ENCODE results near the gene NHLH1. TPM values are rescaled to one million over a fixed set of nuclear protein-coding genes. Genes with fewer than 3 reads are reported as not detected.

NHLH1 gene
- total and polyA plus RNA-seq, 10 of the 15 experiments (the other 5 are each of a cell fraction or from before 2014, with no cell fraction given), result 0.22 to 0.98 (median 0.43) TPM; not detected in 1

DNA sequence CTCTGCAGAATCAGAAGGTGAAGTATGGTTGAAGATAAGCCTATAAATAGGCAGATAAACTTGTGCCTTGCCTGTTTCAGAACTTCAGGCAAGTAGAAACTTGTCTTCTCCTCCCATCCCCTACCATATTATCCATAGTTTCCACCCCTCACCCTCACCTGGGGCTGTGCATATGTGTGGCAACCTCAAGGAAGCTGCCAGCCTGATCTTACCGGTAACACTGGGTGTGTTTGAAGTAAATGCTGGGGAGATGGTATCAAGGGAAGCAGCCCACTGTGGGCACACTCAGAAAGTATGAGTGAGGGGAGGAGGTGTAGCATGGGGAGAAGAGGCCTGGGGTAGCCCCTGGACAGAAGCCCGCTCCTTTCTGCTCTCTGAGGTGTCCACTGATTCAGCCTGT is 48.0 kb downstream of the NHLH1 start (continued):
- TF ChIP-seq, protein P1, sequence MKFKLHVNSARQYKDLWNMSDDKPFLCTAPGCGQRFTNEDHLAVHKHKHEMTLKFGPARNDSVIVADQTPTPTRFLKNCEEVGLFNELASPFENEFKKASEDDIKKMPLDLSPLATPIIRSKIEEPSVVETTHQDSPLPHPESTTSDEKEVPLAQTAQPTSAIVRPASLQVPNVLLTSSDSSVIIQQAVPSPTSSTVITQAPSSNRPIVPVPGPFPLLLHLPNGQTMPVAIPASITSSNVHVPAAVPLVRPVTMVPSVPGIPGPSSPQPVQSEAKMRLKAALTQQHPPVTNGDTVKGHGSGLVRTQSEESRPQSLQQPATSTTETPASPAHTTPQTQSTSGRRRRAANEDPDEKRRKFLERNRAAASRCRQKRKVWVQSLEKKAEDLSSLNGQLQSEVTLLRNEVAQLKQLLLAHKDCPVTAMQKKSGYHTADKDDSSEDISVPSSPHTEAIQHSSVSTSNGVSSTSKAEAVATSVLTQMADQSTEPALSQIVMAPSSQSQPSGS (IDR thresholded peaks at IDR 0.05; ENCODE audit: low read length), result no peak
- no peak for TF ChIP-seq DPF2 (IDR thresholded peaks at IDR 0.05)
- TF ChIP-seq PML (IDR thresholded peaks at IDR 0.05; ENCODE audit: low read length), result no peak
- TF ChIP-seq RELA (IDR thresholded peaks at IDR 0.05; ENCODE audit: borderline replicate concordance, partially characterized antibody), result no peak
- no peak for TF ChIP-seq PAX5 (IDR thresholded peaks at IDR 0.05; ENCODE audit: borderline replicate concordance, low read depth, low read length)
- TF ChIP-seq ELK1 (IDR thresholded peaks at IDR 0.05; ENCODE audit: low read depth, low read length), result no peak
- TF ChIP-seq POLR2AphosphoS5 (IDR thresholded peaks at IDR 0.05; ENCODE audit: low read length), result no peak
- TF ChIP-seq POU2F2 (IDR thresholded peaks at IDR 0.05; ENCODE audit: borderline replicate concordance, low read depth, low read length), result no peak
- no peak for TF ChIP-seq TCF3 (IDR thresholded peaks at IDR 0.05; ENCODE audit: borderline replicate concordance, insufficient read depth, low read depth, low read length)

DNA sequence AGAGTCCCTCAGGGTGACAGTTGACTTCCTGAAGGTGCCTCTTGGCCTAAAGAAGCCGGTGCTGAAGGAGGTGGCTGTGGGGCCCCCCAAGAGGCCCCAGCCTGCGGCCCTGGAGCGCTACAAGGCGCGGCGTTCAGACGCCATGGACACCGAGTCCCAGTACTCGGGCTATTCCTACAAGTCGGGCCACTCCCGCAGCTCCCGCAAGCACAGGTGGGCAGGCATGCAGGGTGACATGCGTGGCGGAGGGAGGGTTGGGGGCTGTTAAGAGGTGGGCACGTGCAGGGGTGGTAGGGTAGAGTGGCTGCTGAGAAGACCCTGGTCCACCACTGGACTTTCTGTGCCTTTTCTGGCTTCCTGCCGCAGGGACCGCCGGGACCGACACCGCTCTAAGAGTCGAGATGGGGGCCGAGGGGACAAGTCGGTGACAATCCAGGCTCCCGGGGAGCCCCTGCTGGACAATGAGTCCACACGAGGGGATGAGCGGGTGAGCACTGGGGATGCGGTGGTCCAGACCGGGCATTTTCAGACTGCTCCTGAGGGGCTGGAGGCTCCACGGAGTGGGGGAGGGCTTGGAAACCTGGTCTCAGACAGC is 48.9 kb downstream of the NHLH1 start:
- Histone ChIP-seq H3K79me2 (ENCODE audit: control insufficient read depth, insufficient read depth, low read length) (no peaks in the 10 kb centered on the region), H3K4me3 (no peak overlapping the region), H3K4me1 (ENCODE audit: control insufficient read depth, insufficient read depth, low read length) (no peaks in the 10 kb centered on the region), H3K27ac (ENCODE audit: control insufficient read depth, insufficient read depth) (no peak overlapping the region), H3K36me3 (ENCODE audit: control insufficient read depth in 2 of 2, insufficient read depth in 2 of 2, low read length in 1 of 2) (no peaks in the 10 kb centered on the region), H3K4me2 (ENCODE audit: control insufficient read depth, insufficient read depth) (no peak overlapping the region), H3K9ac (ENCODE audit: control insufficient read depth, insufficient read depth, low read length) (no peak overlapping the region), H3K27me3 (replicated peaks in 1 of 2; ENCODE audit: control insufficient read depth in 2 of 2, insufficient read depth in 2 of 2, low read length in 1 of 2) (no peaks in the 10 kb centered on the region), H3K9me3 (replicated peaks; ENCODE audit: control insufficient read depth, insufficient read depth, low read length) (no peaks in the 10 kb centered on the region), H4K20me1 (ENCODE audit: control insufficient read depth, insufficient read depth) (no peaks in the 10 kb centered on the region), H2AFZ (ENCODE audit: control insufficient read depth, low read depth, low read length) (no peak overlapping the region)
- DNase-seq (ENCODE audit: low read depth, low spot score), result no peak
- intact Hi-C loops (cut with micrococcal nuclease; ENCODE audit: unreplicated experiment) (no loop called here), in situ Hi-C loops (cut with MboI) (loop anchor here (25.0 kb wide), 1 partner anchor 547 kb away; the partner anchor contains the start of gene ITLN2)
- SMC1A ChIA-PET (ENCODE audit: uncharacterized antibody, unreplicated experiment), result no interaction called here
- FAIRE-seq, result no peak
- ATAC-seq, result no peak
- BruUV-seq (replicated peaks), result no TSS peak
- 68% methylated on average over 23 of the region's 29 CpGs for WGBS (ENCODE audit: insufficient coverage, insufficient replicate concordance, low lambda C conversion rate, missing lambda C conversion rate)
- RAD21 ChIA-PET (ENCODE audit: unreplicated experiment), result interaction anchor here (0.6 to 1.0 kb wide), 2 partner anchors 124 to 159 kb away, joined by 3 to 4 read pairs; no protein-coding TSS in a partner anchor
- POLR2A ChIA-PET, result no interaction called here
- CTCF ChIA-PET, result interaction anchor here (0.8 to 2.4 kb wide), 6 partner anchors 13 to 330 kb away, joined by 3 to 8 read pairs (median 3); no protein-coding TSS in a partner anchor
- TF ChIP-seq KLF5 (IDR thresholded peaks at IDR 0.05; ENCODE audit: partially characterized antibody), result no peak
- TF ChIP-seq PRDM15 (CRISPR knock-in tag; IDR thresholded peaks at IDR 0.05), result no peak
- TF ChIP-seq ETV6 (conservative IDR thresholded peaks at IDR 0.05 in 1 of 2, IDR thresholded peaks at IDR 0.05 in 1 of 2; ENCODE audit: borderline replicate concordance in 1 of 2, low read depth in 1 of 2), result no peak
- TF ChIP-seq, protein P2, sequence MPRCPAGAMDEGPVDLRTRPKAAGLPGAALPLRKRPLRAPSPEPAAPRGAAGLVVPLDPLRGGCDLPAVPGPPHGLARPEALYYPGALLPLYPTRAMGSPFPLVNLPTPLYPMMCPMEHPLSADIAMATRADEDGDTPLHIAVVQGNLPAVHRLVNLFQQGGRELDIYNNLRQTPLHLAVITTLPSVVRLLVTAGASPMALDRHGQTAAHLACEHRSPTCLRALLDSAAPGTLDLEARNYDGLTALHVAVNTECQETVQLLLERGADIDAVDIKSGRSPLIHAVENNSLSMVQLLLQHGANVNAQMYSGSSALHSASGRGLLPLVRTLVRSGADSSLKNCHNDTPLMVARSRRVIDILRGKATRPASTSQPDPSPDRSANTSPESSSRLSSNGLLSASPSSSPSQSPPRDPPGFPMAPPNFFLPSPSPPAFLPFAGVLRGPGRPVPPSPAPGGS (IDR thresholded peaks at IDR 0.05; ENCODE audit: borderline replicate concordance, insufficient read depth, low read depth, low read length, poor library complexity, severe bottlenecking), result no peak
